GM21528 (cell line): ENCODE results near the gene KRTAP5-10.
"Not testable (repeated sequence)": the region's sequence is repeated elsewhere in the genome, so short reads cannot be mapped to it uniquely, and the experiment has no call there.

Experiments
- ATAC-seq: cut with Tn5 transposase; IDR thresholded peaks from one replicate; pipeline ENCODE4 v1.9.1; 2021; ENCODE audit warnings: mild to moderate bottlenecking, moderate library complexity; ENCODE audit not compliant: unreplicated experiment, low FRiP score

The KRTAP5-10 gene, protein sequence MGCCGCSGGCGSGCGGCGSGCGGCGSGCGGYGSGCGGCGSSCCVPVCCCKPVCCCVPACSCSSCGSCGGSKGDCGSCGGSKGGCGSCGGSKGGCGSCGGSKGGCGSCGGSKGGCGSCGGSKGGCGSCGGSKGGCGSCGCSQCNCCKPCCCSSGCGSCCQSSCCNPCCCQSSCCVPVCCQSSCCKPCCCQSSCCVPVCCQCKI

GRCh38 chr11:71565263-71565662 is at the start of gene KRTAP5-10:
Gene KRTAP5-10, plus strand, starts transcription at chr11:71565563. Its CDS starts 25 bp downstream, at chr11:71565588.
- no peak for ATAC-seq

DNA sequence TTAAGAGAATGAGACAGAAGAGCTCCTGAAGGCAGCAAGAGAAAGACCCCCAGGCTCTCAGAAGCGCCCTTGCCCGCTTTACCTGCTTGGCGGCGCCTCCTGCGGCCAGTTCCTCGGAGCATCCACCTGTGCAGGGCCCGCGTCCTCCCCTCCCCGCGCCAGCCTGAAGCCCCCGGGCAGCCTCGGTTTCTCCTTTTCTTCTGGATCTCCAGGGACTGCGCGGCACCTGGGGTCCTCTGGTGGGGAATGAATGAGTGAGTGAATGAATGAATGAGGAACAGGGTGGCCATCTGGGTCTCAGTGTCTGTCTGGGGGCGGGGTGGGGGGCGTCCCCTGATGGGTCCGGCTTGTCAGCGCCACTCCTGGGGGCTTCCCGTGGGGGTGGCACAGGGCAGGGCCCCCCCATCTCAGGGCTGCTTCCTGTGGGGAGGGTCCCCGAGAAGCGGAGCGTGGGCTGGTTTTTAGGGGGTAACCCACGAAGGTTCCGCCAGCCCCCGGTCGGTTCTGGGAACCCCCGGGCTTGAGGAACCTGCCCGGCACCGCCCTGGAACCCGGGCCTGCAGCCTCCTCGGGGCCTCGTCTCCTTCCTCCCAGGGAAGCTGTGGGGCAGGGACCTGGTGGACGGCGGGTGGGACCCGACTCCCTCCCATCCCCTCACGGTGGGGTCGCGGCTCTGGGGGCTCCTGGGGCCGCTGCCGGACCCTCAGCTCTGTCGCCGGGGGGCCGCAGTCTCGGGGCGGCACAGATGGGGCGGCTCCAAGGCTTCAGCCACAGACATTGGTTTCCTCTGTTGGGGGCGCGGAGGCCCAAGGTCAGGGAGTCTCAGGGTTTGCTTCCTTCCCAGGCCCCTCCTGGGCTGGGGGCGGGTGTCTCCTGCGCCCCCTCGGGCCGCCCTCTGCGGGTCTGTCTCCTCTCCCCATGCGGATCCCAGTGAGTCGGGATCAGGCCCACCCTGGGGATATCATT is 46.6 kb upstream of the KRTAP5-10 start:
- ATAC-seq = no peak

GRCh38 chr11:71519546-71519945 is 45.8 kb upstream of the KRTAP5-10 start:
- no peak for ATAC-seq

DNA sequence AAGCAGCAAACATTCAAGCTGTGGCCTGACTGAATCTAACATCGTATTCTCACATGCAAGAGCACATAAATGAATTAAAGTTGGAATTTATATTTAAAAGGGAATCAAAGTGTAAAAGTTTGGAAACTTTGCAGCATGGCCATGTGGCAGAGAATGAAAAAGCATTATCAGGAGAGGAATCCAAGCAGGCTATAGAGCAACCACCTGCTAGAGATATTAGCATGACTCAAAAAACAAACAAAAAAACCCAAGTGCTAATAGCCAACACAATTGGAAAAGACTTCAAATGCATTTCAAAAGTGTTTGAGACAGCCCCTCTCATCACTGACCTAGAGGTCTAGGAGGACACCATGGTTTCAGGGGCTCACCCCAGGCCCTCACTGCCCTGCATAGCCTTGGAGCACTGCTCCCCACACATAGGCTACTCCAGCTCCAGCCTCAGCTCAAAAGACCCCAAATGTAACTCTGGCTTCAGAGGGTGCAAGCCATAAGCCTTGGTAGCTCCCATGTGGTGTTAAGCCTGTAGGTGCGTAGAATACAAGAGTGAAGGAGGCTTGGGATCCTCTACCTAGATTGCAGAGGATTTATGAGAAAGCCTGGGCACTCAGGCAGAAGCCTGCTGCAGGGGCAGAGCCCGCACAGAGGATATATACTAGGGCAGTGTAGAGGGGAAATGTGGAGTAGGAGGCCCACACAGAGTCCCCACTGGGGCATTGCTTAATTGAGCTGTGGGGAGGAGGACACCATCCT is 40.0 kb upstream of the KRTAP5-10 start:
- no peak for ATAC-seq

DNA sequence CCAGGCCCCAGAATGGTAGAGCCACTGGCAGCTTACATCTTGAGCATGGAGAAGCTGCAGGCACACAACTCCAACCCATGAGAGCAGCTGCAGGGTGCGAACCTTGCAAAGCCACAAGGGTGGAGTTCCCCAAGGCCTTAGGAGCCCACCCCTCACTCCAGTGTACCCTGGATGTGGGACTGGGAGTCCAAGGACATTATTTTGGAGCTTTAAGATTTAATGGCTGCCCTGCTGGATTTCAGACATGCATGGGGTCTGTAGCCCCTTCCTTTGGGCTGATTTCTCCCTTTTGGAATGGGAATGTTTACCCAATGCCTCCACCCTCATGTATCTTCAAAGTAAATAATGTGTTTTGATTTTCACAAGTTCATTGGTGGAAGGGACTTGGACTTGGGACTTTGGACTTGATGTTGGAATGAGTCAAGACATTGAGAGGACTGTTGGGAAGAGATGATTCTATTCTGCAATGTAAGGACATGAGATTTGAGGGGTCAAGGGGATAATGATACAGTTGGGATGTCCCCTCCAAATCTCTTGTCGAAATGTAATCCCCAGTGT is 39.3 kb upstream of the KRTAP5-10 start:
- no peak for ATAC-seq

DNA sequence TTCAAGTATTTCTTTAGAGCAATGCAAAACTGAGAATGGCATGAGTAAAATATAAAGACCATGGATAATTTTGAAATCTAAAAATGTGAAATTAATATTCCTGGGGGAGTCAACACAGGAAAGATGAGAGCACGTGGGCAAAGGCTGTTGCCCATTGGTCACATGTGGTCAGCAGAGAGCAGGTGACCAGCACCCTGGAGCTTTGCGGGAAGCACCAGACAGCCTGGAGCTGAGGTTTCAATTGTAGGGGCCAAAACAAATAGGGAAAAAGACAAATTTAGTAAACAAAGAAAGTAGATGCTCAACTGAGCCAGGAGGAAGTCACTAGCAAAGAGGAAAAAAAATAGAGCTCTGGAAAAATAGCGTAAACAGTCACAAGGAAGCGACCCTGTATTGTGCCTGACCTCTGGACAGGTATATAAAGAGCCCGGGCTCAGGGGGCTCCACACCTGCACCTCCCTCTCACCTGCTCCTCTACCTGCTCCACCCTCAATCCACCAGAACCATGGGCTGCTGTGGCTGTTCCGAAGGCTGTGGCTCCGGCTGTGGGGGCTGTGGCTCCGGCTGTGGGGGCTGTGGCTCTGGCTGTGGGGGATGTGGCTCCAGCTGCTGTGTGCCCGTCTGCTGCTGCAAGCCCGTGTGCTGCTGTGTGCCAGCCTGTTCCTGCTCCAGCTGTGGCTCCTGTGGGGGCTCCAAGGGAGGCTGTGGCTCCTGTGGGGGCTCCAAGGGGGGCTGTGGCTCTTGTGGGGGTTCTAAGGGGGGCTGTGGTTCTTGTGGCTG is 38.4 kb upstream of the KRTAP5-10 start, which contains the start of gene KRTAP5-7:
KRTAP5-7 (plus strand) TSS at position 472 of the 780 bp plus-strand sequence; CDS start at position 506, 34 bp downstream.
- ATAC-seq = not testable (repeated sequence)

DNA sequence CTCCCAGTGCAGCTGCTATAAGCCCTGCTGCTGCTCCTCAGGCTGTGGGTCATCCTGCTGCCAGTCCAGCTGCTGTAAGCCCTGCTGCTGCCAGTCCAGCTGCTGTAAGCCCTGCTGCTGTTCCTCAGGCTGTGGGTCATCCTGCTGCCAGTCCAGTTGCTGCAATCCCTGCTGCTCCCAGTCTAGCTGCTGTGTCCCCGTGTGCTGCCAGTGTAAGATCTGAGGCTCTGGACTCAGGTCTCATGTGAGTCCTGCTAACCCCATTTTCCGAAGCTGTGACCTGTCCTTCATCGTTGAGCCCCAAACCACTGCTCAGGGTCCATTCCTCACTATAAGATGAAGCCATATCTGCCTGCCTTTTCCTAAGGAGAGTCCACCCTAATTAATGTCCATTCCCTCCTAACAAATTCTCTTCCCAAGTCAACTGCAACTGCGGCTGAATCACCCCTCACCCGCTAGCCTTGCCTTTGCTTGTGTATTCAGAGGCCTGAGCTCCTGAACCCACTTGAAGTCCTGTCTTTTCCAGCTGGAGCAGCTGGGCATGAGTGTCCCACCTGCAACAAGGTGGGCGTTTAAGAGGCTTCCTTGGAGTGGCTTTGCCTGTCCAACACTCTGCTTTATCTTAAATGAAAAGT is 37.7 kb upstream of the KRTAP5-10 start:
- ATAC-seq = no peak

- no peak for ATAC-seq
These were observed 34.8 kb upstream of the KRTAP5-10 start for GRCh38 chr11:71530602-71531001.

- no peak for ATAC-seq
These were observed 33.2 kb upstream of the KRTAP5-10 start for GRCh38 chr11:71532036-71532610.

DNA sequence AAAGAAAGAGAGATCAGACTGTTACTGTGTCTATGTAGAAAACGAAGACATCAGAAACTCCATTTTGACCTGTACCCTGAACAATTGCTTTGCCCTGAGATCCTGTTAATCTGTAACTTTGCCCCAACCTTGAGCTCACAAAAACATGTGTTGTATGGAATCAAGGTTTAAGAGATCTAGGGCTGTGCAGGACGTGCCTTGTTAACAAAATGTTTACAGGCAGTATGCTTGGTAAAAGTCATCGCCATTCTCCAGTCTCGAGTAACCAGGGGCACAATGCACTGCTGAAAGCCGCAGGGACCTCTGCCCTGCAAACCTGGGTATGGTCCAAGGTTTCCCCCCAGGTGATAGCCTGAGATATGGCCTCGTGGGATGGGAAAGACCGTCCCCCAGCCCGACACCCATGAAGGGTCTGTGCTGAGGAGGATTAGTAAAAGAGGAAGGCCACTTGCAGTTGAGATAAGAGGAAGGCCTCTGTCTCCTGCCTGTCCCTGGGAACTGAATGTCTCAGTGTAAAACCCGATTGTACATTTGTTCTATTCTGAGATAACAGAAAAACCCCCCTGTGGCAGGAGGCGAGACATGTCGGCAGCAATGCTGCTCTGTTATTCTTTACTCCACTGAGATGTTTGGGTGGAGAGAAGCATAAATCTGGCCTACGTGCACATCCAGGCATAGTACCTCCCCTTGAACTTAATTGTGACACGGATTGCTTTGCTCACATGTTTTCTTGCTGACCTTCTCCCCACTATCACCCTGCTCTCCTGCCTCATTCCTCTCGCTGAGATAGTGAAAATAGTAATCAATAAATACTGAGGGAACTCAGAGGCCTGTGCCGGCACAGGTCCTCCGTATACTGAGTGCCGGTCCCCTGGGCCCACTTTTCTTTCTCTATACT is 30.4 kb upstream of the KRTAP5-10 start:
- not testable (repeated sequence) for ATAC-seq

DNA sequence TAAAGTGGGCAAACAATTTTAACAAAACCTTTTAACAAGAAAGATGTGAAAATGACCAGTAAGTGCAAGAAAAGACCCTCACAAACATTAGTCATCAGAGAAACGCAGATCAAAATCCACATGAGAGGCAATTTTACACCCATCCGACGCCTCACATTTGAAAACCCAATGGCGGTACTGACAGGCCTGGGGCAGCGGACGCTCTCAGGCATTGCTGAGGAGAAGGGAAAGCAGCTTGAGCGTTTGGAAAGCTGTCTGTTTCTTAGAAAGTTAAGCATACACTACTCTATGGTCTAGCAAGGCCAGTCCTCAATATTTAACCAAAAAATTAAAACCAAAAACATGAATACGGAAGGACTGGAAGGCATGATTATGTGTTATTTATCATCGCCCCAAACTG is 29.5 kb upstream of the KRTAP5-10 start:
- ATAC-seq = no peak

GRCh38 chr11:71537537-71537936 is 27.8 kb upstream of the KRTAP5-10 start:
- no peak for ATAC-seq

DNA sequence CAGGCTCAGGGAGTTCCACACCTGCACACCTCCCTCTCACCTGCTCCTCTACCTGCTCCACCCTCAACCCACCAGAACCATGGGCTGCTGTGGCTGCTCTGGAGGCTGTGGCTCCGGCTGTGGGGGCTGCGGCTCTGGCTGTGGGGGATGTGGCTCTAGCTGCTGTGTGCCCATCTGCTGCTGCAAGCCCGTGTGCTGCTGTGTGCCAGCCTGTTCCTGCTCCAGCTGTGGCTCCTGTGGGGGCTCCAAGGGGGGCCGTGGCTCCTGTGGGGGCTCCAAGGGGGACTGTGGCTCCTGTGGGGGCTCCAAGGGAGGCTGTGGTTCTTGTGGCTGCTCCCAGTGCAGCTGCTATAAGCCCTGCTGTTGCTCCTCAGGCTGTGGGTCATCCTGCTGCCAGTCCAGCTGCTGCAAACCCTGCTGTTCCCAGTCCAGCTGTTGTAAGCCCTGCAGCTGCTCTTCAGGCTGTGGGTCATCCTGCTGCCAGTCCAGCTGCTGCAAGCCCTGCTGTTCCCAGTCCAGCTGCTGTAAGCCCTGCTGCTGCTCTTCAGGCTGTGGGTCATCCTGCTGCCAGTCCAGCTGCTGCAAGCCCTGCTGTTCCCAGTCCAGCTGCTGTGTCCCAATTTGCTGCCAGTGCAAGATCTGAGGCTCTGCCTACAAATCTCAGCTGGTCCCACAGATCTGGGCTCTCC is 27.2 kb upstream of the KRTAP5-10 start, which contains the start of gene KRTAP5-8:
KRTAP5-8 (plus strand) TSS at position 49 of the 689 bp plus-strand sequence; CDS start at position 80, 31 bp downstream.
- ATAC-seq = not testable (repeated sequence)

- ATAC-seq = no peak
These were observed 26.7 kb upstream of the KRTAP5-10 start for GRCh38 chr11:71538666-71538990.

DNA sequence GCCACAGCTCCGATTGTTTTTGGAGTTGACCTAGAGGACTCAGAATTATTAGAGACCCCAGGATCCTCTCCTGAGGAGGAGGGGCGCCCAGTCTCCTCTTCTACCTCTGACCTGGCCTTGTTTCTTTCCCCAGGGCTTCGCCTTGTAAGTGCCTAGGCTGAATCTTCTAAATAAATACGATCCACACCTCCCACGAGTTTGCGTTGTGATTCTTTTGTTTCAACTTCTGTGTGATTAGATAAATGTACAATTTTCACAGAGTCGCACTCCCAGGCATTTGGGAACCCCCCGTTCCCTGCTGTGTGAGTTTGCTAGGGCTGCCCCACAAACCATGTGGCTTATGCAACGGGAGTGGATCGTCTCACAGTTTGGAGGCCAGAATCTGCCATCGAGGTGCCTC is 26.3 kb upstream of the KRTAP5-10 start:
- no peak for ATAC-seq

GRCh38 chr11:71539971-71540370 is 25.4 kb upstream of the KRTAP5-10 start:
- not testable (repeated sequence) for ATAC-seq
